Measurements from ENCODE around the gene RNH1.

RNH1 gene

GRCh38 chr11:506995-507726, at the start of gene RNH1:
RNH1 (minus strand) TSS chr11:507242; CDS start chr11:502162, 5,080 bp downstream.
- peak; percentile 62 for DNase-seq

DNA sequence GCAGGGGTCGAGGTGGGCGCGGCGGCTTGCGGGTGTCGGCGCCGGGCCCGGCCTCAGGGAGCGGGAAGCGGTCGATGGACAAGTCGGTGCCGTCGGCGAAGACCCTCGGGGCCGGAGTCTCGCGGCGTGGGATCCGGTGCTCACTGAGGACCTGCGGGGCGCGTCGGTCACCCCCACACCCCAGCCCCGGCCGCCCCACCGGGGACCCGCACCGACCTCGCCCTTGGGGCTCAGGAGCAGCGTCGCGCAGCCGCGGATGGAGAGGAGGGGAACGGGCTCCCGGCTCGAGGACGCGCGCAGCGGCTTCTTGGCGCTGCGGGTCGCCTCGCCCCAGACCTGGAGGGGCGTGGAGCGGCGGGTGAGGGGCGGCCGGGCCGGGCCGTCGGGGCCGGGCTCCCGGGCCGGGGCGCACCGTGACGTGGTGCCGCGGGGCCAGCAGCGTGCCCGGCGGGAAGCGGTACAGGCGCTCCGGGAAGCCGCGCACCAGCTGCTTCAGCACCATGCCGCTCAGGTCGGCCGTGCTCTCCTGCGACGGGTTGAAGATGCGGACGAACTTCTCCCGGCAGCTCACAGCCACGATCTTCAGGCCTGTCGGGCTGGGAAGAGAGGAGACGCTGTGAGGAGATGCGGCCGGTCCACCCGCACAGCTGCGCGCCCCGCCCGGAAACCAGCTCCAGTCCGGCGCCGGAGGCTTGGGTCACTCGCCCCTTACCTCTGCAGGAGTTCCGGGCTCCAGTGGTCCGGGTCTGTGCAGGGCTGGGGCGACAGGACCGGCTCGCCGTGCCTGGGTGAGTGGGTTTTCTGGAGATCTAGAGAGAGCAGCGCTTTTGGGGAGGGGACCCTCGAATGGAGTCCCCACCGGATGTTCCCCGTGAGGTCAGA, 49.0 kb upstream of the RNH1 start:
- DNase-seq = no peak

DNA sequence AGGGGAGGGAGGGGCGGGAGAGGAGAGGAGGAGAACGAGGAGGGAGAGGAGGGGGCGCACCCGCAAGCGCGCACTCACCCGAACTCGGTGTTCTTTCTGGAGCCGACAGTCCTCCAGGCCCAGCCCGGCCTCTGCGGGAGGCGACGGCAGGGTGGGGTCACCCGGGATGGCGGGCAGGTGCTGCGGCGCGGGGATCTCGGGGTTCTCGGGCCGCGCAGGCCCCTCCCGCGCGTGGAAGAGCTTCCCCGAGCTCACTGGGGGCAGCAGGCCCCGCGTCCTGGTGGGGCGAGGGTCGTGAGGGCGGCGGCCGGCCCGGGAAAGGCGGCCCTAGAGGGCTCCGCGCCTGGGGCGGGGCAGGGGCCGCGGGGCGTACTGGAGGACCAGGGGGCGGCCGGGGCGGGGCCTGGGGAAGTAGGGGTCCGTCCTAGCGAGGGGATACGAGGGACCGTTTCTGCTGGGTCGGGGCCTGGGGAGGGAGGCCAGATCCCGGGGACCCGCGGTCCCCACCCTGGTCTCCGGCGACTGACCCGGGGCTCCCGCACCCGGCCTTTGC, 48.3 kb upstream of the RNH1 start:
- no peak for DNase-seq

DNA sequence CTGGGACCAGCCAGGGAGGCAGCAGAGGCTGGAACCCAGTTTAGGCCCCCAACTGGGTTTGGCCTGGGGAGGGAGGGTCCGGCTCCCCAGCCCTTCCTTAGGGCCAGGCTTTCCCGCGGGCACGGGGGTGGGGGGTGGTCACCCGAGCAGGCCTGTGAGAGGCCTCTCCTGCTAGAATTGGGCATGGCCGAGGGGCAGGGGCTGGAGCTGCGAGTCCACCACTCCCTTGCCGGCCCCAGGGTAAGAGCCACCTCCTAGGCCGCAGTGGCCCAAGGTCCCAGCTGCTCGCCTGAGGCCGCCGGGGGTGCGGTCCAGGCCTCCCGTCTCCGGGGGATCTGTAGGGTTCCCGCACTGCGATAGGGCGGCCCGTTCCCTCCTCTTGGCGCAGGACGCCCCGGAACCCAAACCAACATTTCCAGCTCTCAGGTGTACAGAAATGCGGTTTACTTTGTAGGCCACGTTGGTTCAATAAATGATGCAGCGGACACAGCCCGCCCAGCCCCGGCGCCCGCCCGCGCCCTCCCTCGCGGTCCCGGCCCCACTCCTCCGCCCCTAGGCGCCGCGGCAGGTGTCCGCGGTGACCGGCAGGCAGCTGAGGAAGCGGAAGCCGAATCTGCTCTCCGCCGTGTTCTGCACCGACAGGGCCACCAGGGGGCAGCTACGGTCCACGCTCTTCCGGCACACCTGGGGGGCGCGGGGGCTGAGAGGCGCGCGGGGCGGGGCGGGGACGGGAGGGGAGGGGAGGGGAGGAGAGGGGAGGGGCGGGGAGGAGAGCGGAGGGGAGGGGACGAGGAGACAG, 47.6 kb upstream of the RNH1 start:
- no peak for DNase-seq

GRCh38 chr11:553988-554340, 46.9 kb upstream of the RNH1 start:
- no peak for DNase-seq

DNA sequence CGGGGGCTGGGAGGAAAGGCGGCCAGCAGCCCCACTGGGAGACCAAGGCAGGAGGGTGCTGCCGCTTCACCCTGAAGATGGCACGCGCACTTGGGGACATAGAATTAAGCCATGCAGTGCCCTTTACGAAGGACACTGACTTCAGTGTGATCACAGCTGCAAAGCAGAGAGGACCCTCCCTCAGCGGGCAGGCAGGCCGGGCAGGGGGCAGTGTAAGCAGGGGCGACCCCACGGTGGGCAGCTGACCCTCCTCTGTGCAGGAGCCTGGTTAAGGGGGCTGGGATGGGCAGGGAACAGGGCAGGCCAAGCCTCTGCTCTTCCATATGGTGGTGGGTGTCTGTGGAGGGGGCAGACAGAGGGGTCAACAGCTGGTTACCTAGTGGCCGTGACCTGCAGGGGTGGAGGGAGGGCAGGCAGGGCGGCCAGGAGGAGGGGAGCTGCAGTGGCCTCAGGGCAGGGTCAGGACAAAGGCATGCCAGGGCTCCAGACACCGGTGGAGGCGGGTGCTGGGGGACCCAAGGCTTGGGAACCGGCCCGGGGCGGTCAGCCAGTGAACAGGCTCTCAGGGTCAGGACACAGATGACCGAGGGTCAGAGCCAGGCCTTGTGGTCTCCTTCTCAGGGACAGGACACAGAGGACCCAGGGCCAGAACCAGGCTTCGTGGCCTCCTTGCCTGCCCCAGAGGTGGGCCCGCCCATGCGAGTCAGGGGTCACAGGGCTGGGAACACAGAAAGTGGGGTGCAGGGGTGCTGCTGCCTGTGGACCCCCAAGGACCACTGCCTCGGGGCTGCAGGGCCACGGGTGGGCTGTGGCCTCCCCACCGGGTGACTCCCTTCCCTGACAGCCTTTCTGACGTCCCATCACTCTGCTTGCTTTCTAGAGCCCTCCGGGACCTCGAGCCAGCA, 46.3 kb upstream of the RNH1 start:
- no peak for DNase-seq

GRCh38 chr11:551596-551995, 44.6 kb upstream of the RNH1 start:
- no peak for DNase-seq

DNA sequence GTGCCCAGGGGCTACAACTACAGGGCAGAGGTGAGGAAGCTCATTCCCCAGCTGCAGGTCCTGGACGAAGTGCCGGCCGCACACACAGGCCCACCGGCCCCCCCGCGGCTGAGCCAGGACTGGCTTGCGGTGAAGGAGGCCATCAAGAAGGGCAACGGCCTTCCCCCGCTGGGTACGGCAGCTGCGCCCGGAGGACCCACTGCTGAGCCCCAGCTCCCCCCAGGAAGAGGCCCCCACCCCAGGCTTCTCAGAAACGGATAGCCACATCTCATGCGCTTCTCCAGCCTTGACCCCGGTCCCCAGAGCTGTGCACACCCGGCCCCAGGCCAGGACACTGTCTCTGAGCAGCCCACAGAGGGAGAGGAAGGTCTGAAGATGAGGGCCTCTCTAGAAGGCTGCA, 44.1 kb upstream of the RNH1 start:
- DNase-seq = no peak

GRCh38 chr11:550746-551085, 43.7 kb upstream of the RNH1 start:
- no peak for DNase-seq

GRCh38 chr11:550021-550745, 43.1 kb upstream of the RNH1 start:
- no peak for DNase-seq

GRCh38 chr11:548700-549603, 41.9 kb upstream of the RNH1 start:
- DNase-seq = no peak

- DNase-seq = no peak
These were observed 38.1 kb upstream of the RNH1 start for GRCh38 chr11:545171-545570.

DNA sequence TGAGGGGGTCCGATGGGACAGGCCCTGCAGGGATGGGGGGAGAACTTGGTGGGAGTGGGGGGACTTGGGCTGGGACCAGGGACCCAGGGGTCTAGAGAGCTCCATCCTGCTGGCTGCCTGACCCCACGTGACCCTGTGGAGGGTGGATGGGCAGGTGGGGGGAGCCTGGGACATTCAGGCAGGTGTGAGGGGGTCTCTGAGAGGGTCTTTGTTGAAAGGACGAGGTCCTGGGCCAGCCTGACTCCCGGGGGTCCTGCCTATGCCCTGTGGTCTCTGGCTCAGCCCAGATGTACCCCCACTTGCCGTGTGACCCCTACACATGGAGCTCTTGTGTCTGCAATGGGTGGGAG, 37.8 kb upstream of the RNH1 start:
- DNase-seq = no peak

DNA sequence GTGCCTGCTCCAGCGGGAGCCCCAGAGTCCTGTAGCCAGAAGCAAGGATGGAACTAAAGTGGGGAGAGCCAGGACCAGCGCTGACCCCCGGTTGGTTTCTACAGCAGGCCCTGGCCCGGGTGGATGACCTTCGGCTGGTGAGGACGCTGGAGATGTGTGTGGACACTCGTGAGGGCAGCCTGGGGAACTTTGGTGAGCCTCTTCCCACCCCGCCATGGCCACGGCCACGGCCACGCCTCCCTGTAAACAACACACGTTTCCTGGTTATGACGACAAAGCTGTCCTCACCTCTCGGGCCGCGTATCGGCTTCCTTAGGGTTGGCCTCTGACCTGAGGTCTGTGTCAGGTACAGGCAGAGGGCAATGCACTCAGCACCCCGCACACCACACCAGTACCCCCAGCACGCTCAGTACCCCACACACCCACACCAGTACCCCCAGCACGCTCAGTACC, 34.4 kb upstream of the RNH1 start:
- DNase-seq = no peak

- no peak for DNase-seq
These were observed 33.8 kb upstream of the RNH1 start for GRCh38 chr11:540583-541432.

DNA sequence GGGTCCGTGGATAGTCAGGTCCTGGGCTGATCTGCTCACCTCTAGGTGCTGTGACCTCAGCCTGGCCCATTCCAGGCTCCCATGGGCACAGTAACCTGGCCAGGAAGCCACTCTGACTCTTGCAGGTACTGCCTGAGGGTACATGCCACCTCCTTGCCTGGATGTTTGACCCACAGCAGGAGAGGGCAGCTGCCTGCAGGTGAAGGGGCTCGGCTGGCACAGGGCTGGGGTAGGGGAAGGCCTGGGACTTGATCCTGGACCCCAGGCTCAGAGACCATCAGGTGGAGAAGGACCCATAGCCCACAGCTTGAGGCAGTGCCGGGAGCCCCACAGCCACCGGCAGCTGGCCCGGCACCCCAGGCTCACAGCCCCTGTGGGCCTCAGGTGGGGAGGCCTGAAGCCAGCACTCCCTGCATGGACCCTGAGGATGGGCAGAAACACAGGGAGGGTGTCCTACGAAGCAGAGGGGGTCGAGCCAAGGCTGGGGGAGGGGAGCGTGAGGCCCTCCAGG, 33.0 kb upstream of the RNH1 start:
- no peak for DNase-seq

- no peak for DNase-seq
These were observed 31.5 kb upstream of the RNH1 start for GRCh38 chr11:538431-539051.

DNA sequence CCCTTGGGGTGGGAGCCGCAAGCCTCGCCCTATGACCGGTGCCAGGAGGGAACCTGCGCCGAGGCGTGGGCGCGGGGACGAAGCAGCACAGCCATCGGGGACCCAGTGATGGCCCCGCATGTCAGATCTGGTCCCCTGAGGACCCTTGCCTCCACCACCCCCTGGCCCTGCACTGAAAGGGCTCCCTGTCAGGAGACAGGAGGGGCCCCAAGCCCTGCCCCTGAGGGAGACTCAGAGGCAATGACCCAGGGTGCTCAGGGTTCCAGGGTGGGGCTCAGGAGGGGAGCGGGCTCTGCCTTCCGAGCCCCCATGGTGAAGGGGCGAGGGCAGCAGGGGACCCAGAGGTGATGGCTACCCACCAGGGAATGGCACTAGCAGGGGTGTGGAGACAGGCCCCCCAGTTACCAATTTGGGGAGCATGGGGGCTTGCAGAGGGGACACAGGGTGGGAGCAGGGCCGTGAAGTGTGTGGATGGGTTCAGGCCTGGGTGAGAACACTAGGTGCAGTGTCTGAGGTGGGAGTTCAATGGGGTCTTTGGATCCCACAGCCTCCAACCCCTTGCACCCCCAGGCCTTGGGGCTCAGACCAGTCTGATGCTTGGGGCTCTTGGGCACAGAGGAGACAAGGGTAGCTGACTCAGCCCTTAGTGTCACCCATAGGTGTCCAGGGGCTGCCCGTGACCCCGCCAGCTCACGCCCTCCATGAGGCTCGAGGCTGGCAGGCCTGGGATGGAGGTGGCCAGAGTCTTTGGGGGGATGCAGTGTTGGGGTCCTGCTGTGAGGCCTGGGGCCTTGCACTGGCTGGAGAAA, 30.8 kb upstream of the RNH1 start:
- no peak for DNase-seq
